Upper lobe of left lung (tissue), 4 donors: ENCODE data around the gene SNAPC4.

Experiments used
- CTCF ChIP-seq, 6 experiments: fragments of 450-650 bp in 4 of 6; fragments of 200-600 bp in 2 of 6; sonication (generic) in 2 of 6; IDR thresholded peaks; one replicate each; pipeline ENCODE4 v1.5.1; 2016 to 2019; ENCODE audit warnings: antibody characterized with exemption in 6 of 6
- EP300 ChIP-seq, 4 donors: sonication (generic); formaldehyde crosslinking; IDR thresholded peaks; one replicate each; pipeline ENCODE4 v1.5.1; 2017; ENCODE audit warnings: antibody characterized with exemption in 4 of 4, control low read depth in 2 of 4
- POLR2A ChIP-seq, 4 donors: fragments of 450-650 bp; IDR thresholded peaks; one replicate each; pipeline ENCODE4 v1.5.1; 2016 to 2017; ENCODE audit warnings: antibody characterized with exemption in 4 of 4, mild to moderate bottlenecking in 2 of 4
- POLR2AphosphoS5 ChIP-seq, 2 donors: sonication (generic); formaldehyde crosslinking; IDR thresholded peaks; one replicate each; pipeline ENCODE4 v1.5.1; 2017; ENCODE audit warnings: antibody characterized with exemption in 2 of 2

DNA sequence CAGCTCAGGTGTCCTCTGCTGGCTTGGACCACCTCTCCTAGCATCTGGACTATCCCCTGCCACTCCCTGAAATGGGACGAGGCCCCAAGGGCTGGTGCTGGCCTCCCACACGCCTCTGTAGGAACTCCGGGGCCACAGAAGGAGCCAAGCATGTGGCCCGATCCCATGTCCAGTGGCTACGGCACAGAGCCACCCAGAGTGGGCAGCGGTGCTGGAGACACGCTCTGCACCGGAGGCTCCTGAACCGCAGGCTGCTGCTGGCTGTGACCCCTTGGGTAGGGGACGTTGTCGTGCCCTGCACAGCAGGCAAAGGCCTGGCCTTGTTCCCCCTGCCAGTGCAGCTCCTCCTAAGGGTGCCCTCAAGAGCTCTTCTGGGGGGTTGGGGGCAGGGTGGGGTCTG lies 20.1 kb downstream of the SNAPC4 start:
- TF ChIP-seq CTCF (IDR thresholded peaks at IDR 0.05) (no peak), POLR2A (IDR thresholded peaks at IDR 0.05) (no peak), EP300 (IDR thresholded peaks at IDR 0.05) (no peak), POLR2AphosphoS5 (IDR thresholded peaks at IDR 0.05) (no peak)
